Uterus (tissue), 2 donors: ENCODE data around the gene TCF4.

Experiments used
- POLR2A ChIP-seq, 2 donors: fragments of 450-650 bp; IDR thresholded peaks; one replicate each; pipeline ENCODE4 v1.6.1; 2016; ENCODE audit warnings: antibody characterized with exemption in 2 of 2, mild to moderate bottlenecking in 1 of 2, moderate library complexity in 1 of 2
- TF ChIP-seq, protein P1 (sequence below), 4 experiments: fragments of 200-600 bp in 2 of 4; fragments of 450-650 bp in 2 of 4; sonication (generic) in 2 of 4; IDR thresholded peaks; one replicate each; pipeline ENCODE4 v1.5.1; 2016 to 2019; ENCODE audit warnings: antibody characterized with exemption in 4 of 4, mild to moderate bottlenecking in 2 of 4, moderate library complexity in 1 of 4

GRCh38 chr18:55244546-55244945 lies 343.4 kb downstream of the TCF4 start:
- no peak for TF ChIP-seq POLR2A (IDR thresholded peaks at IDR 0.05)
- TF ChIP-seq, protein P1, sequence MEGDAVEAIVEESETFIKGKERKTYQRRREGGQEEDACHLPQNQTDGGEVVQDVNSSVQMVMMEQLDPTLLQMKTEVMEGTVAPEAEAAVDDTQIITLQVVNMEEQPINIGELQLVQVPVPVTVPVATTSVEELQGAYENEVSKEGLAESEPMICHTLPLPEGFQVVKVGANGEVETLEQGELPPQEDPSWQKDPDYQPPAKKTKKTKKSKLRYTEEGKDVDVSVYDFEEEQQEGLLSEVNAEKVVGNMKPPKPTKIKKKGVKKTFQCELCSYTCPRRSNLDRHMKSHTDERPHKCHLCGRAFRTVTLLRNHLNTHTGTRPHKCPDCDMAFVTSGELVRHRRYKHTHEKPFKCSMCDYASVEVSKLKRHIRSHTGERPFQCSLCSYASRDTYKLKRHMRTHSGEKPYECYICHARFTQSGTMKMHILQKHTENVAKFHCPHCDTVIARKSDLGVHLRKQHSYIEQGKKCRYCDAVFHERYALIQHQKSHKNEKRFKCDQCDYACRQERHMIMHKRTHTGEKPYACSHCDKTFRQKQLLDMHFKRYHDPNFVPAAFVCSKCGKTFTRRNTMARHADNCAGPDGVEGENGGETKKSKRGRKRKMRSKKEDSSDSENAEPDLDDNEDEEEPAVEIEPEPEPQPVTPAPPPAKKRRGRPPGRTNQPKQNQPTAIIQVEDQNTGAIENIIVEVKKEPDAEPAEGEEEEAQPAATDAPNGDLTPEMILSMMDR (IDR thresholded peaks at IDR 0.05) = no peak
